Measurements from ENCODE around the gene CASP4.

GRCh38 chr11:104967534-104968354 is 630 bp downstream of the CASP4 start:
- TF ChIP-seq CTCF (conservative IDR thresholded peaks at IDR 0.05) (no peak), ZFX (IDR thresholded peaks at IDR 0.05) (no peak)

Data from C4-2B (cell line).